ENCODE measurements around the gene FXYD4. TPM values are rescaled to one million over a fixed set of nuclear protein-coding genes. Genes with fewer than 3 reads are reported as not detected.
A peak's percentile ranks its signal among the peaks of the same experiment; 100 is the strongest.
"Not testable (repeated sequence)": the region's sequence is repeated elsewhere in the genome, so short reads cannot be mapped to it uniquely, and the experiment has no call there.

Gene FXYD4
- total RNA-seq, result under 1 TPM in 1 of 2 experiments, not detected in 1; 0.37 TPM

GRCh38 chr10:43371418-43371817 is at the start of gene FXYD4:
Gene FXYD4, plus strand, starts transcription at chr10:43371636. Its CDS starts 2,111 bp downstream, at chr10:43373747.
- DNase-seq (no peak), ATAC-seq (no peak)
- no peak within 1 kb of the TSS for H3K4me3 Mint-ChIP-seq
- H3K36me3 Mint-ChIP-seq, result no peaks in the 10 kb centered on the region
- no peaks in the 10 kb centered on the region for H3K27me3 Mint-ChIP-seq
- CTCF ChIA-PET, result no interaction called here
- no peaks in the 10 kb centered on the region for H3K9me3 Mint-ChIP-seq (ENCODE audit: low read depth)
- no peak within 1 kb of the TSS for H3K27ac Mint-ChIP-seq
- H3K4me1 Mint-ChIP-seq, result peaks cover 14% of the 10 kb centered on the region

- H3K4me1 Mint-ChIP-seq, result peaks cover 25% of the 10 kb centered on the region
- no peak overlapping the region for H3K4me3 Mint-ChIP-seq
- peaks cover 2% of the 10 kb centered on the region for H3K27me3 Mint-ChIP-seq
- H3K9me3 Mint-ChIP-seq (ENCODE audit: low read depth), result no peaks in the 10 kb centered on the region
- no peak overlapping the region for H3K27ac Mint-ChIP-seq
- CTCF ChIA-PET, result interaction anchor here (1.0 to 1.5 kb wide), 2 partner anchors 23 to 34 kb away, joined by 3 read pairs; no protein-coding TSS in a partner anchor
- H3K36me3 Mint-ChIP-seq, result no peaks in the 10 kb centered on the region
- DNase-seq (no peak), ATAC-seq (no peak)
These were observed 49.1 kb upstream of the FXYD4 start for GRCh38 chr10:43322331-43322730.

- H3K4me3 Mint-ChIP-seq, result peak overlapping the region; percentile 11
These were observed 48.7 kb upstream of the FXYD4 start for GRCh38 chr10:43322769-43323168.

GRCh38 chr10:43323245-43323644 is 48.2 kb upstream of the FXYD4 start:
- no peak overlapping the region for H3K27ac Mint-ChIP-seq
- ATAC-seq (no peak), DNase-seq (no peak)
- peaks cover 23% of the 10 kb centered on the region for H3K4me1 Mint-ChIP-seq
- peaks cover 10% of the 10 kb centered on the region for H3K27me3 Mint-ChIP-seq
- CTCF ChIA-PET, result interaction anchor here (1.0 to 2.6 kb wide), 4 partner anchors 24 to 35 kb away, joined by 3 to 11 read pairs (median 3); no protein-coding TSS in a partner anchor
- peak overlapping the region; percentile 11 for H3K4me3 Mint-ChIP-seq
- no peaks in the 10 kb centered on the region for H3K36me3 Mint-ChIP-seq
- no peaks in the 10 kb centered on the region for H3K9me3 Mint-ChIP-seq (ENCODE audit: low read depth)

More at GRCh38 chr10:43322769-43323168, 48.7 kb upstream of the FXYD4 start:
- peak overlapping the region; percentile 25 for H3K27ac Mint-ChIP-seq
- CTCF ChIA-PET, result interaction anchor here (1.0 to 2.6 kb wide), 4 partner anchors 24 to 35 kb away, joined by 3 to 11 read pairs (median 3); no protein-coding TSS in a partner anchor
- ATAC-seq (peak; percentile 100), DNase-seq (peak; percentile 94)
- no peaks in the 10 kb centered on the region for H3K9me3 Mint-ChIP-seq (ENCODE audit: low read depth)
- H3K27me3 Mint-ChIP-seq, result peaks cover 6% of the 10 kb centered on the region
- H3K4me1 Mint-ChIP-seq, result peaks cover 23% of the 10 kb centered on the region
- no peaks in the 10 kb centered on the region for H3K36me3 Mint-ChIP-seq

GRCh38 chr10:43324876-43325275 is 46.6 kb upstream of the FXYD4 start:
- peaks cover 10% of the 10 kb centered on the region for H3K27me3 Mint-ChIP-seq
- CTCF ChIA-PET, result interaction anchor here (1.1 to 2.6 kb wide), 2 partner anchors 14 to 24 kb away, joined by 3 to 11 read pairs; no protein-coding TSS in a partner anchor
- ATAC-seq, result no peak
- no peaks in the 10 kb centered on the region for H3K36me3 Mint-ChIP-seq
- DNase-seq, result no peak
- no peaks in the 10 kb centered on the region for H3K9me3 Mint-ChIP-seq (ENCODE audit: low read depth)
- H3K4me3 Mint-ChIP-seq, result no peak overlapping the region
- H3K27ac Mint-ChIP-seq, result no peak overlapping the region
- peaks cover 13% of the 10 kb centered on the region for H3K4me1 Mint-ChIP-seq

- Mint-ChIP-seq H3K27ac (no peak overlapping the region), H3K9me3 (ENCODE audit: low read depth) (no peaks in the 10 kb centered on the region), H3K4me3 (no peak overlapping the region), H3K36me3 (peaks cover 2% of the 10 kb centered on the region), H3K27me3 (peaks cover 10% of the 10 kb centered on the region), H3K4me1 (peaks cover 16% of the 10 kb centered on the region)
- DNase-seq, result no peak
- CTCF ChIA-PET, result interaction anchor here (1.2 kb wide), 1 partner anchor 21 kb away, joined by 3 read pairs; no protein-coding TSS in a partner anchor
- no peak for ATAC-seq
These were observed 44.3 kb upstream of the FXYD4 start for GRCh38 chr10:43327171-43327570.

- peaks cover 16% of the 10 kb centered on the region for H3K4me1 Mint-ChIP-seq
- no peak overlapping the region for H3K27ac Mint-ChIP-seq
- no peak overlapping the region for H3K4me3 Mint-ChIP-seq
- H3K9me3 Mint-ChIP-seq (ENCODE audit: low read depth), result no peaks in the 10 kb centered on the region
- ATAC-seq (no peak), DNase-seq (no peak)
- CTCF ChIA-PET, result interaction anchor here (1.2 to 1.5 kb wide), 2 partner anchors 21 to 36 kb away, joined by 3 to 4 read pairs; no protein-coding TSS in a partner anchor
- H3K36me3 Mint-ChIP-seq, result peaks cover 2% of the 10 kb centered on the region
- H3K27me3 Mint-ChIP-seq, result peaks cover 8% of the 10 kb centered on the region
These were observed 43.5 kb upstream of the FXYD4 start for GRCh38 chr10:43327986-43328385.

GRCh38 chr10:43328810-43329209 is 42.6 kb upstream of the FXYD4 start:
- CTCF ChIA-PET, result interaction anchor here (0.9 to 1.5 kb wide), 2 partner anchors 27 to 37 kb away, joined by 3 to 4 read pairs; no protein-coding TSS in a partner anchor
- H3K4me1 Mint-ChIP-seq, result peaks cover 20% of the 10 kb centered on the region
- not testable (repeated sequence) for ATAC-seq; DNase-seq; H3K9me3 Mint-ChIP-seq (ENCODE audit: low read depth); H3K27ac Mint-ChIP-seq; H3K4me3 Mint-ChIP-seq; H3K27me3 Mint-ChIP-seq; H3K36me3 Mint-ChIP-seq

- H3K4me1 Mint-ChIP-seq, result peaks cover 21% of the 10 kb centered on the region
- not testable (repeated sequence) for H3K9me3 Mint-ChIP-seq (ENCODE audit: low read depth); H3K27me3 Mint-ChIP-seq; H3K36me3 Mint-ChIP-seq; ATAC-seq; H3K27ac Mint-ChIP-seq; DNase-seq; H3K4me3 Mint-ChIP-seq
- CTCF ChIA-PET, result interaction anchor here (0.9 kb wide), 1 partner anchor 28 kb away, joined by 3 read pairs; no protein-coding TSS in a partner anchor
These were observed 42.1 kb upstream of the FXYD4 start for GRCh38 chr10:43329246-43329885.

- not testable (repeated sequence) for H3K9me3 Mint-ChIP-seq (ENCODE audit: low read depth); H3K36me3 Mint-ChIP-seq
These were observed 41.2 kb upstream of the FXYD4 start for GRCh38 chr10:43330049-43330823.

GRCh38 chr10:43330824-43331127 is 40.7 kb upstream of the FXYD4 start:
- not testable (repeated sequence) for H3K36me3 Mint-ChIP-seq; H3K4me3 Mint-ChIP-seq; DNase-seq; H3K27me3 Mint-ChIP-seq; ATAC-seq; H3K9me3 Mint-ChIP-seq (ENCODE audit: low read depth); H3K27ac Mint-ChIP-seq
- CTCF ChIA-PET, result interaction anchor here (0.7 to 0.8 kb wide), 2 partner anchors 38 to 255 kb away, joined by 3 to 4 read pairs; no protein-coding TSS in a partner anchor
- peaks cover 21% of the 10 kb centered on the region for H3K4me1 Mint-ChIP-seq

More at GRCh38 chr10:43330049-43330823, 41.2 kb upstream of the FXYD4 start:
- ATAC-seq, H3K27me3 Mint-ChIP-seq, H3K27ac Mint-ChIP-seq, DNase-seq, H3K4me3 Mint-ChIP-seq: not testable (repeated sequence)
- peaks cover 21% of the 10 kb centered on the region for H3K4me1 Mint-ChIP-seq
- CTCF ChIA-PET, result interaction anchor here (0.7 to 0.8 kb wide), 2 partner anchors 37 to 255 kb away, joined by 3 to 4 read pairs; no protein-coding TSS in a partner anchor

GRCh38 chr10:43333653-43334052 is 37.8 kb upstream of the FXYD4 start:
- no peak overlapping the region for H3K4me3 Mint-ChIP-seq
- DNase-seq (no peak), ATAC-seq (no peak)
- H3K9me3 Mint-ChIP-seq (ENCODE audit: low read depth), result no peaks in the 10 kb centered on the region
- no peak overlapping the region for H3K27ac Mint-ChIP-seq
- H3K4me1 Mint-ChIP-seq, result peaks cover 23% of the 10 kb centered on the region
- H3K36me3 Mint-ChIP-seq, result peaks cover 2% of the 10 kb centered on the region
- H3K27me3 Mint-ChIP-seq, result peaks cover 7% of the 10 kb centered on the region
- CTCF ChIA-PET, result interaction anchor here (1.6 kb wide), 1 partner anchor 46 kb away, joined by 4 read pairs; no protein-coding TSS in a partner anchor

GRCh38 chr10:43336061-43336460 is 35.4 kb upstream of the FXYD4 start:
- no peaks in the 10 kb centered on the region for H3K9me3 Mint-ChIP-seq (ENCODE audit: low read depth)
- CTCF ChIA-PET, result interaction anchor here (1.3 kb wide), 1 partner anchor 131 kb away, joined by 3 read pairs; no protein-coding TSS in a partner anchor
- no peak overlapping the region for H3K4me3 Mint-ChIP-seq

More at GRCh38 chr10:43336061-43336460, 35.4 kb upstream of the FXYD4 start:
- DNase-seq (no peak), ATAC-seq (no peak)
- Mint-ChIP-seq H3K36me3 (peaks cover 2% of the 10 kb centered on the region), H3K27ac (no peak overlapping the region), H3K27me3 (peaks cover 24% of the 10 kb centered on the region), H3K4me1 (peaks cover 30% of the 10 kb centered on the region)
